Activated CD8-positive, alpha-beta T cell treated with anti-CD3 and anti-CD28 coated beads for 36 hours (primary cell): ENCODE measurements around the gene GUCY1B1. TPM values are rescaled to one million over a fixed set of nuclear protein-coding genes. Genes with fewer than 3 reads are reported as not detected.

Source experiments
- ATAC-seq: fragments of 200-7000 bp; cut with Tn5 transposase; one replicate; pipeline ENCODE4 v1.10.0; 2021; ENCODE audit warnings: mild to moderate bottlenecking, moderate library complexity
- CTCF ChIA-PET: fragments of 350-600 bp; sonication (Branson Sonifier 250); formaldehyde crosslinking; loops from one replicate; lab custom pipeline; 2021; ENCODE audit warnings: antibody characterized with exemption; lab: Charles Lee
- POLR2A ChIA-PET: fragments of 350-600 bp; sonication (Branson Sonifier 250); formaldehyde crosslinking; loops from one replicate; lab custom pipeline; 2021; ENCODE audit warnings: antibody characterized with exemption; lab: Charles Lee
- DNase-seq: peaks from one replicate; pipeline ENCODE4 v3.0.0-alpha.2; 2020
- H3K27ac Mint-ChIP-seq: one replicate; pipeline ENCODE4 v1.8.0; 2021; ENCODE audit warnings: mild to moderate bottlenecking, mixed read lengths
- H3K27me3 Mint-ChIP-seq: one replicate; pipeline ENCODE4 v1.8.0; 2021; ENCODE audit warnings: mixed read lengths
- H3K36me3 Mint-ChIP-seq: one replicate; pipeline ENCODE4 v1.8.0; 2021; ENCODE audit warnings: low read depth, mixed read lengths
- H3K4me1 Mint-ChIP-seq: one replicate; pipeline ENCODE4 v1.8.0; 2021; ENCODE audit warnings: low read depth, mixed read lengths
- H3K4me3 Mint-ChIP-seq: one replicate; pipeline ENCODE4 v1.8.0; 2021; ENCODE audit warnings: mild to moderate bottlenecking, moderate library complexity, mixed read lengths
- H3K9me3 Mint-ChIP-seq: one replicate; pipeline ENCODE4 v1.8.0; 2021; ENCODE audit warnings: mixed read lengths
- CTCF ChIP-seq: fragments of 200-600 bp; IDR thresholded peaks from one replicate; pipeline ENCODE4 v1.8.0; 2022; ENCODE audit warnings: antibody characterized with exemption, mild to moderate bottlenecking
- intact Hi-C: fragments of 100-400 bp; cut with micrococcal nuclease; formaldehyde crosslinking; loops from one replicate; pipeline ENCODE4 v1.10.0; 2022
- total RNA-seq, 2 experiments: library from RNA; stranded (reverse); gene quantifications; one replicate each; pipeline ENCODE4 v1.2.3, GENCODE V29; 2021

Gene GUCY1B1
- total RNA-seq, 2 experiments from 2014 or later: 0.16 to 0.27 TPM

GRCh38 chr4:155802190-155802959 lies 43.6 kb downstream of the GUCY1B1 start:
- DNase-seq (no peak), ATAC-seq (no peak)
- Mint-ChIP-seq H3K27ac (no peak overlapping the region), H3K9me3 (no peaks in the 10 kb centered on the region), H3K4me1 (peaks cover 8% of the 10 kb centered on the region), H3K36me3 (no peaks in the 10 kb centered on the region), H3K4me3 (no peak overlapping the region), H3K27me3 (no peaks in the 10 kb centered on the region)
- POLR2A ChIA-PET: no interaction called here
- intact Hi-C loops: no loop called here
- CTCF ChIA-PET: interaction anchor here (2.9 kb wide), 1 partner anchor 150 kb away, joined by 13 read pairs; the partner anchor contains the start of gene CTSO
- TF ChIP-seq CTCF: no peak

DNA sequence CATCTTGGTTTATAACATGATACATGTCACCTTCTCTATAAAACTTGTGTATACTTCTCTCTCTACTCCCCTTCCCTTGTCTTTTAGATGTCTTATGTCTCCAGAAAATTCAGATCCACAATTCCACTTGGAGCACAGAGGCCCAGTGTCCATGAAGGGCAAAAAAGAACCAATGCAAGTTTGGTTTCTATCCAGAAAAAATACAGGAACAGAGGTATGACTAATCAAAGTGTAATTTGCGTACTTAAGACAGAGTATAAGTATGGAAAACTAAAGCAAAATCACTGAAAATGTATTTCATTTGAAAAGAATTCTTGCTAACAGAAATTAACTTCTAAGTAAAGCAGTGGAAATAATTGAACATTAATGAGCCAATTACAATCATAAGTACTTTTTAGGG lies 46.2 kb downstream of the GUCY1B1 start:
- CTCF ChIA-PET: interaction anchor here (1.1 kb wide), 1 partner anchor 148 kb away, joined by 4 read pairs; the partner anchor contains the start of gene CTSO
- H3K27ac Mint-ChIP-seq: no peak overlapping the region
- intact Hi-C loops: no loop called here
- no peak overlapping the region for H3K4me3 Mint-ChIP-seq
- H3K27me3 Mint-ChIP-seq: no peaks in the 10 kb centered on the region
- no peaks in the 10 kb centered on the region for H3K36me3 Mint-ChIP-seq
- no peaks in the 10 kb centered on the region for H3K9me3 Mint-ChIP-seq
- no peak for TF ChIP-seq CTCF
- peaks cover 2% of the 10 kb centered on the region for H3K4me1 Mint-ChIP-seq
- ATAC-seq (no peak), DNase-seq (no peak)
- POLR2A ChIA-PET: no interaction called here

DNA sequence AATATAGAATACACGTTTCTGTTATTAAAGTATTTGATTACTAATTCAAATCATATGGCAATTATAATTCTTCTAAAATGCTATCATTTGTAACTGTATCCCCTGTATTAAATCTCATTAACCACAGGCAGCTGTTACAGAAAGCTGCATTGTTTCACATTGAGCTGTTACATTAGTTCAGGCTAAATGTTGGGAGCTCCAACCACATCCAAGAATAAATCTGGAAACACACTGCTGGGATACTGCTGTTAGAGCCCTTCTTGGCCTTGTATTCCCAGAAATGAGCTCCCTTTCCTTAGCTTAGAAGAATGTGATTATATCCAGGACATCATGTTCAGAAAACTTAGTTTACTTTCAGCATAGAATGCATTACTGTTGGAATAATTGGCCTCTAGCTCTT lies 48.2 kb downstream of the GUCY1B1 start:
- POLR2A ChIA-PET: interaction anchor here (1.1 kb wide), 1 partner anchor 146 kb away, joined by 3 read pairs; no protein-coding TSS in a partner anchor
- TF ChIP-seq CTCF: no peak
- H3K36me3 Mint-ChIP-seq: no peaks in the 10 kb centered on the region
- CTCF ChIA-PET: interaction anchor here (2.5 kb wide), 1 partner anchor 146 kb away, joined by 7 read pairs; the partner anchor contains the start of gene CTSO
- H3K4me1 Mint-ChIP-seq: peaks cover 2% of the 10 kb centered on the region
- no peak overlapping the region for H3K4me3 Mint-ChIP-seq
- no peaks in the 10 kb centered on the region for H3K9me3 Mint-ChIP-seq
- H3K27ac Mint-ChIP-seq: no peak overlapping the region
- H3K27me3 Mint-ChIP-seq: no peaks in the 10 kb centered on the region
- no peak for DNase-seq
- intact Hi-C loops: no loop called here
- ATAC-seq: no peak

DNA sequence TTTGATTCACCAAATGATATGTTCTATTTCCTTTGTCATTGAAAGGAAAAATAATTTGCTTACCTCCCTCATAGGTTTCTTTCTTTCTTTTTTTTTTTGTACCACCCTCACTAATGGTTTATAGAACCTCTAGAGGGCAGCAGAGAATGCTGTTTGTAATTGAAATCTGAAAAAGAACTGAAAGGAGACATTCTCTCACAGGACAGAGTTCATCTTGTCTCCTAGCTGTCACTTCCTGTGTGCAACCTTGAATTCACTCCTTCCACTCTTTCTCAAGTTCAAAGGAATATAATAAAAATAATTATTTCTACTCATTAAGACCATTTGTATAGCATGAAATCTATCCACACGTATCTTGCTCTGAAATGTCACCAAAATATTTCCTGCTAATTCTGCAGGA lies 51.0 kb downstream of the GUCY1B1 start:
- POLR2A ChIA-PET: no interaction called here

More for the DNA sequence above, 51.0 kb downstream of the GUCY1B1 start:
- DNase-seq (peak; percentile 52), ATAC-seq (peak; percentile 96)
- no peak overlapping the region for H3K4me3 Mint-ChIP-seq
- intact Hi-C loops: loop anchor here (2.0 kb wide), 1 partner anchor 143 kb away; the partner anchor contains the start of gene CTSO
- no peak overlapping the region for H3K27ac Mint-ChIP-seq
- H3K36me3 Mint-ChIP-seq: no peaks in the 10 kb centered on the region
- CTCF ChIA-PET: interaction anchor here (0.9 to 3.4 kb wide), 8 partner anchors 9 to 1251 kb away, joined by 3 to 53 read pairs (median 4); partner anchors contain the start of gene CTSO
- peaks cover 2% of the 10 kb centered on the region for H3K4me1 Mint-ChIP-seq
- peak; percentile 68 for TF ChIP-seq CTCF
- no peaks in the 10 kb centered on the region for H3K27me3 Mint-ChIP-seq
- H3K9me3 Mint-ChIP-seq: no peaks in the 10 kb centered on the region
